H1 (cell line): ENCODE data around the gene SLC22A15. TPM values are rescaled to one million over a fixed set of nuclear protein-coding genes. Genes with fewer than 3 reads are reported as not detected.

Experiments
- CTCF ChIA-PET: fragments of 300-600 bp; sonication (Branson Sonifier 250); formaldehyde crosslinking; loops from one replicate; lab custom pipeline; 2021; ENCODE audit not compliant: partially characterized antibody; lab: Charles Lee
- POLR2A ChIA-PET: fragments of 300-600 bp; sonication (Branson Sonifier 250); formaldehyde crosslinking; loops from one replicate; lab custom pipeline; 2021; ENCODE audit warnings: inconsistent platforms; ENCODE audit not compliant: partially characterized antibody; lab: Charles Lee
- DNase-seq, 2 experiments: peaks; one replicate each; pipeline versions ENCODE4 v3.0.0 to v3.0.0-alpha.2; 2010 to 2022; ENCODE audit warnings: low spot score in 2 of 2, low read depth in 1 of 2, mixed read lengths in 1 of 2
- FAIRE-seq: peaks from 2 replicates; lab custom pipeline; 2011; peaks lifted over from hg19 to GRCh38; lab: Jason Lieb, UNC
- H2AFZ ChIP-seq: 2 replicates; pipeline ENCODE4 v1.8.1; 2012; ENCODE audit warnings: low read length, inconsistent platforms
- H2AK5ac ChIP-seq: 2 replicates; pipeline ENCODE4 v1.6.1; 2013; ENCODE audit warnings: low read depth, low read length
- H2BK120ac ChIP-seq: replicated peaks from 2 replicates; pipeline ENCODE3; 2013; ENCODE audit warnings: low read depth, low read length, inconsistent platforms
- H2BK12ac ChIP-seq: 2 replicates; pipeline ENCODE4 v1.6.1; 2013; ENCODE audit warnings: low read depth, low read length
- H2BK15ac ChIP-seq: 2 replicates; pipeline ENCODE4 v1.6.1; 2013; ENCODE audit warnings: low read length
- H2BK20ac ChIP-seq: 2 replicates; pipeline ENCODE4 v1.6.1; 2013; ENCODE audit warnings: low read length
- H2BK5ac ChIP-seq: 2 replicates; pipeline ENCODE4 v1.6.1; 2013; ENCODE audit warnings: low read depth, low read length
- H3K14ac ChIP-seq: 2 replicates; pipeline ENCODE4 v1.6.1; 2013; ENCODE audit warnings: inconsistent platforms; ENCODE audit not compliant: insufficient read length
- H3K18ac ChIP-seq: 2 replicates; pipeline ENCODE4 v1.6.1; 2013; ENCODE audit warnings: low read length; ENCODE audit errors: extremely low read depth
- H3K23ac ChIP-seq: 2 replicates; pipeline ENCODE4 v1.6.1; 2013; ENCODE audit warnings: inconsistent platforms; ENCODE audit not compliant: insufficient read length
- H3K23me2 ChIP-seq: 2 replicates; pipeline ENCODE4 v1.6.1; 2013; ENCODE audit warnings: low read depth, low read length
- H3K27ac ChIP-seq: 2 replicates; pipeline ENCODE4 v1.6.1; 2011; ENCODE audit warnings: low read depth, low read length, inconsistent platforms
- H3K27me3 ChIP-seq, 4 experiments: replicated peaks in 1 of 4; 1 replicate in 1 of 4; 2 replicates in 3 of 4; pipeline versions ENCODE4 v1.6.1 to v1.8.1; 2011 to 2013; ENCODE audit warnings: low read length in 3 of 4, mild to moderate bottlenecking in 3 of 4, inconsistent platforms in 2 of 4, mixed read lengths in 2 of 4, moderate library complexity in 1 of 4; ENCODE audit not compliant: control insufficient read depth in 3 of 4, insufficient read depth in 3 of 4; ENCODE audit errors: extremely low read depth in 1 of 4
- H3K36me3 ChIP-seq, 4 experiments: 2 replicates each; pipeline versions ENCODE4 v1.6.1 to v1.8.1; 2011 to 2013; ENCODE audit warnings: mild to moderate bottlenecking in 4 of 4, low read length in 3 of 4, moderate library complexity in 2 of 4, control low read depth in 1 of 4, inconsistent platforms in 1 of 4; ENCODE audit not compliant: insufficient read depth in 4 of 4, control insufficient read depth in 2 of 4
- H3K4ac ChIP-seq: replicated peaks from 2 replicates; pipeline ENCODE3; 2013; ENCODE audit warnings: low read length, low read depth, mixed read lengths, inconsistent platforms; ENCODE audit not compliant: insufficient read length
- H3K4me1 ChIP-seq, 4 experiments: replicated peaks in 1 of 4; 1 replicate in 1 of 4; 2 replicates in 3 of 4; pipeline versions ENCODE4 v1.6.1 to v1.8.1; 2011 to 2013; ENCODE audit warnings: low read length in 3 of 4, inconsistent platforms in 2 of 4, mixed read lengths in 1 of 4; ENCODE audit not compliant: insufficient read depth in 4 of 4, control insufficient read depth in 3 of 4
- H3K4me2 ChIP-seq, 2 experiments: 2 replicates each; pipeline versions ENCODE4 v1.6.1 to v1.8.1; 2011 to 2013; ENCODE audit warnings: low read depth in 2 of 2, low read length in 2 of 2, control low read depth in 1 of 2, inconsistent platforms in 1 of 2, mild to moderate bottlenecking in 1 of 2; ENCODE audit not compliant: insufficient read depth in 1 of 2
- H3K4me3 ChIP-seq, 4 experiments: fragments of 200-600, 300-600 bp in 1 of 4; sonication (generic), shearing (Covaris generic), sonication (Bioruptor Twin) in 1 of 4; 2 replicates each; pipeline versions ENCODE4 v1.5.1 to v1.8.1; 2011 to 2016; ENCODE audit warnings: low read length in 4 of 4, low read depth in 3 of 4, control low read depth in 2 of 4, inconsistent platforms in 2 of 4, mild to moderate bottlenecking in 2 of 4, mixed read lengths in 1 of 4, moderate library complexity in 1 of 4; ENCODE audit not compliant: insufficient read depth in 2 of 4; ENCODE audit errors: extremely low read depth in 1 of 4
- H3K56ac ChIP-seq: replicated peaks from 2 replicates; pipeline ENCODE3; 2013; ENCODE audit warnings: low read depth, mild to moderate bottlenecking, mixed read lengths, low read length, inconsistent platforms; ENCODE audit not compliant: insufficient read length
- H3K79me1 ChIP-seq: 2 replicates; pipeline ENCODE4 v1.6.1; 2013; ENCODE audit warnings: low read depth, low read length, control low read depth
- H3K79me2 ChIP-seq, 2 experiments: 2 replicates each; pipeline versions ENCODE4 v1.6.1 to v1.8.1; 2012 to 2013; ENCODE audit warnings: low read length in 2 of 2, mild to moderate bottlenecking in 2 of 2, inconsistent platforms in 1 of 2; ENCODE audit not compliant: insufficient read depth in 2 of 2, control insufficient read depth in 1 of 2
- H3K9ac ChIP-seq, 4 experiments: replicated peaks in 1 of 4; 1 replicate in 1 of 4; 2 replicates in 3 of 4; pipeline versions ENCODE4 v1.6.1 to v1.8.1; 2011 to 2013; ENCODE audit warnings: low read depth in 3 of 4, low read length in 3 of 4, control low read depth in 2 of 4, mild to moderate bottlenecking in 2 of 4, moderate library complexity in 2 of 4, inconsistent platforms in 1 of 4; ENCODE audit errors: extremely low read depth in 1 of 4
- H3K9me3 ChIP-seq, 2 experiments: 2 replicates each; pipeline versions ENCODE4 v1.6.1 to v1.8.1; 2012 to 2013; ENCODE audit warnings: mild to moderate bottlenecking in 2 of 2, moderate library complexity in 2 of 2, control low read depth in 1 of 2, inconsistent platforms in 1 of 2, low read depth in 1 of 2, low read length in 1 of 2, mixed read lengths in 1 of 2; ENCODE audit not compliant: insufficient read depth in 2 of 2
- H4K20me1 ChIP-seq, 2 experiments: replicated peaks in 1 of 2; 2 replicates each; pipeline versions ENCODE3 to v1.8.1; 2011 to 2013; ENCODE audit warnings: inconsistent platforms in 2 of 2, low read length in 2 of 2, mild to moderate bottlenecking in 1 of 2; ENCODE audit not compliant: insufficient read depth in 2 of 2, control insufficient read depth in 1 of 2
- H4K5ac ChIP-seq: 2 replicates; pipeline ENCODE4 v1.6.1; 2013; ENCODE audit warnings: low read length, low read depth, mixed read lengths, inconsistent platforms; ENCODE audit not compliant: insufficient read length
- H4K8ac ChIP-seq: 2 replicates; pipeline ENCODE4 v1.8.0; 2013; ENCODE audit warnings: mild to moderate bottlenecking, moderate library complexity, low read length, inconsistent platforms; ENCODE audit not compliant: insufficient read depth; ENCODE audit errors: extremely low read depth
- H4K91ac ChIP-seq: replicated peaks from 2 replicates; pipeline ENCODE3; 2013; ENCODE audit warnings: low read length, mixed read lengths, inconsistent platforms; ENCODE audit not compliant: insufficient read length
- CBX5 ChIP-seq: fragments of 300-800, 300-1000 bp; sonication (generic); IDR thresholded peaks from 2 replicates; pipeline ENCODE4 v1.7.1; 2016; ENCODE audit warnings: antibody characterized with exemption, low read length, low read depth
- CEBPB ChIP-seq: IDR thresholded peaks from 2 replicates; pipeline ENCODE4 v1.6.1; 2012; ENCODE audit warnings: low read depth, low read length
- CHD2 ChIP-seq: IDR thresholded peaks from 2 replicates; pipeline ENCODE4 v1.6.1; 2012; ENCODE audit warnings: low read length, improper control_type of control experiment
- EGR1 ChIP-seq: IDR thresholded peaks from 2 replicates; pipeline ENCODE4 v1.6.1; 2011; ENCODE audit warnings: low read depth, low read length, borderline replicate concordance
- FOSL1 ChIP-seq: IDR thresholded peaks from 2 replicates; pipeline ENCODE4 v1.6.1; 2011; ENCODE audit warnings: mild to moderate bottlenecking, low read depth, low read length, moderate library complexity; ENCODE audit not compliant: insufficient read depth
- GABPA ChIP-seq: IDR thresholded peaks from 2 replicates; pipeline ENCODE4 v1.6.1; 2011; ENCODE audit warnings: mild to moderate bottlenecking, low read length, moderate library complexity, borderline replicate concordance; ENCODE audit not compliant: insufficient read depth
- HDAC2 ChIP-seq, 2 experiments: fragments of 300-600 bp in 1 of 2; sonication (generic) in 1 of 2; IDR thresholded peaks; 2 replicates each; pipeline ENCODE4 v1.6.1; 2011 to 2012; ENCODE audit warnings: low read depth in 2 of 2, low read length in 2 of 2, mild to moderate bottlenecking in 2 of 2, moderate library complexity in 2 of 2, borderline replicate concordance in 1 of 2, inconsistent platforms in 1 of 2
- MAFK ChIP-seq: IDR thresholded peaks from 2 replicates; pipeline ENCODE4 v1.6.1; 2012; ENCODE audit warnings: low read depth, mild to moderate bottlenecking, improper control_type of control experiment, low read length
- NANOG ChIP-seq: IDR thresholded peaks from 2 replicates; pipeline ENCODE4 v1.6.1; 2011; ENCODE audit warnings: low read length, low read depth, mild to moderate bottlenecking, inconsistent platforms; ENCODE audit not compliant: insufficient read depth, poor library complexity, severe bottlenecking
- POLR2A ChIP-seq, 2 experiments: IDR thresholded peaks; 1 replicate in 1 of 2; 2 replicates in 1 of 2; pipeline ENCODE4 v1.6.1; 2011; ENCODE audit warnings: low read depth in 2 of 2, low read length in 2 of 2, mild to moderate bottlenecking in 2 of 2; ENCODE audit errors: control extremely low read depth in 1 of 2
- RAD21 ChIP-seq, 2 experiments: IDR thresholded peaks in 1 of 2; conservative IDR thresholded peaks in 1 of 2; 2 replicates each; pipeline ENCODE4 v1.6.1; 2011; ENCODE audit warnings: low read depth in 2 of 2, low read length in 2 of 2, improper control_type of control experiment in 1 of 2, inconsistent platforms in 1 of 2, mild to moderate bottlenecking in 1 of 2, moderate library complexity in 1 of 2
- RFX5 ChIP-seq: IDR thresholded peaks from 2 replicates; pipeline ENCODE4 v1.6.1; 2011; ENCODE audit warnings: low read depth, low read length, improper control_type of control experiment, borderline replicate concordance
- RNF2 ChIP-seq: fragments of 200-900, 300-1000 bp; sonication (generic); IDR thresholded peaks from 2 replicates; pipeline ENCODE4 v1.7.1; 2016; ENCODE audit warnings: borderline replicate concordance, low read depth, mild to moderate bottlenecking, antibody characterized with exemption, low read length; ENCODE audit not compliant: poor library complexity, severe bottlenecking; ENCODE audit errors: missing control alignments
- SP1 ChIP-seq: IDR thresholded peaks from 2 replicates; pipeline ENCODE4 v1.6.1; 2011; ENCODE audit warnings: low read depth, low read length
- WGBS, 2 experiments: shearing (Covaris generic) in 1 of 2; methylation state at CpG; one replicate each; pipeline versions ENCODE4 v1.1.6 to v1.1.7; 2013 to 2015; ENCODE audit warnings: low lambda C conversion rate in 2 of 2, mixed read lengths in 2 of 2, inconsistent platforms in 1 of 2, low coverage in 1 of 2, missing lambda C conversion rate in 1 of 2; ENCODE audit not compliant: insufficient replicate concordance in 2 of 2, insufficient coverage in 1 of 2, insufficient read length in 1 of 2; ENCODE audit errors: extremely low coverage in 1 of 2, missing lambda C conversion rate in 1 of 2; 5-methylcytosine and 5-hydroxymethylcytosine counted together
- polyA plus RNA-seq, 7 experiments: library from polyadenylated mRNA; depleted of rRNA in 3 of 7; stranded (reverse) in 5 of 7; unstranded in 2 of 7; fragments of >200 nt in 5 of 7; fragments of 200-250 nt in 2 of 7; gene quantifications; 1 replicate in 5 of 7; 2 replicates in 1 of 7; 4 replicates in 1 of 7; pipeline versions ENCODE4 v1.2.1 to v1.2.3, GENCODE V29; 2011 to 2013; ENCODE audit warnings: missing spikeins in 2 of 7, mixed read lengths in 2 of 7
- total RNA-seq: library from RNA; stranded (reverse); fragmentation: NEBNext Ultra II Directional; extraction: Animal tissue kit (Norgen Biotek cat#: 25700); gene quantifications from 2 replicates; pipeline ENCODE4 v1.2.1, GENCODE V29; 2021

The SLC22A15 gene
- total and polyA plus RNA-seq, 2 of the 8 experiments (the other 6 are each of a cell fraction or from before 2014, with no cell fraction given), result 3.2 to 3.3 TPM

GRCh38 chr1:115988953-115989352 lies 12.6 kb downstream of the SLC22A15 start:
- Histone ChIP-seq H3K4me3 (no peak overlapping the region), H3K14ac (no peak overlapping the region), H3K79me1 (no peaks in the 10 kb centered on the region; the same call in 1 of the 2 replicates), H4K91ac (no peak overlapping the region), H3K4me2 (no peak overlapping the region), H2BK20ac (no peak overlapping the region), H3K4me1 (no peaks in the 10 kb centered on the region), H2BK5ac (no peak overlapping the region), H2AFZ (no peak overlapping the region), H2BK120ac (no peak overlapping the region), H2AK5ac (no peak overlapping the region), H3K27me3 (no peaks in the 10 kb centered on the region), H3K23me2 (peaks cover 2% of the 10 kb centered on the region; the same call in 1 of the 2 replicates), H3K27ac (no peak overlapping the region), H2BK15ac (no peak overlapping the region), H3K4ac (no peak overlapping the region), H2BK12ac (no peak overlapping the region), H4K8ac (no peak overlapping the region), H3K9ac (no peak overlapping the region), H3K56ac (peak overlapping the region; percentile 40), H4K20me1 (no peaks in the 10 kb centered on the region), H3K36me3 (no peaks in the 10 kb centered on the region), H3K23ac (no peak overlapping the region), H3K79me2 (no peaks in the 10 kb centered on the region), H3K18ac (no peak overlapping the region), H4K5ac (no peak overlapping the region), H3K9me3 (no peaks in the 10 kb centered on the region)
- DNase-seq (no peak), FAIRE-seq (no peak)
- CTCF ChIA-PET, result interaction anchor here (0.8 to 1.0 kb wide), 3 partner anchors 27 to 282 kb away, joined by 3 to 5 read pairs (median 3); no protein-coding TSS in a partner anchor
- TF ChIP-seq SP1 (no peak), CBX5 (no peak), MAFK (no peak), RAD21 (IDR thresholded peaks at IDR 0.05 in 1 of 2, conservative IDR thresholded peaks at IDR 0.05 in 1 of 2; ENCODE audit: low read depth in 2 of 2, low read length in 2 of 2) (no peak), CEBPB (no peak), CHD2 (no peak), POLR2A (IDR thresholded peaks at IDR 0.05; ENCODE audit: control extremely low read depth in 1 of 2, low read depth in 2 of 2, low read length in 2 of 2) (no peak), RNF2 (no peak), FOSL1 (no peak), GABPA (no peak), EGR1 (no peak), NANOG (no peak), HDAC2 (IDR thresholded peaks at IDR 0.05; ENCODE audit: borderline replicate concordance in 1 of 2, low read depth in 2 of 2, low read length in 2 of 2) (no peak), RFX5 (no peak)
- 77% methylated on average over 1 of the region's 1 CpG; no CpG with 5 or more reads in 1 of the 2 experiments for WGBS, 2 experiments
- POLR2A ChIA-PET, result no interaction called here
